ENCODE measurements around the gene ZIC2. TPM values are rescaled to one million over a fixed set of nuclear protein-coding genes. Genes with fewer than 3 reads are reported as not detected.
A peak's percentile ranks its signal among the peaks of the same experiment; 100 is the strongest.

The ZIC2 gene
- total RNA-seq, 6 donors from 2014 or later, result 0.69 to 0.84 TPM; not detected in 4

GRCh38 chr13:99955107-99955746, 26.4 kb upstream of the ZIC2 start:
- Histone ChIP-seq H3K27ac (peak overlapping the region in 1 of 4 donors; percentile 7), H3K4me3 (peak overlapping the region in 3 of 4 donors; percentile 15 to 44 (median 22)), H3K9me3 (no peaks in the 10 kb centered on the region), H3K36me3 (no peaks in the 10 kb centered on the region), H3K27me3 (peaks cover 0 to 49% (median 24%) of the 10 kb centered on the region in 4 donors), H3K4me1 (peaks cover 22 to 36% (median 32%) of the 10 kb centered on the region in 4 donors)
- ATAC-seq (ENCODE audit: low FRiP score in 2 of 2) (no peak), DNase-seq (peak in 1 of 2 donors; percentile 64)
- TF ChIP-seq EP300 (IDR thresholded peaks at IDR 0.05) (no peak), CTCF (IDR thresholded peaks at IDR 0.05) (no peak), POLR2A (IDR thresholded peaks at IDR 0.05) (no peak), POLR2AphosphoS5 (IDR thresholded peaks at IDR 0.05) (no peak)
- WGBS, 2 donors, result 56 to 58% methylated on average over 20 to 21 of the region's 21 CpGs

GRCh38 chr13:99955747-99956472, 25.7 kb upstream of the ZIC2 start:
- H3K4me3 ChIP-seq, result peak overlapping the region in 3 of 4 donors; percentile 15 to 44 (median 22)
- peak in 1 of 2 donors; percentile 75 for DNase-seq
- 3 to 11% methylated on average over 38 to 43 of the region's 57 CpGs for WGBS, 2 donors

GRCh38 chr13:99956473-99957349, 24.9 kb upstream of the ZIC2 start:
- WGBS, 2 donors, result 3 to 4% methylated on average over 29 to 34 of the region's 68 CpGs
- peak in 1 of 2 donors; percentile 13 for ATAC-seq (ENCODE audit: low FRiP score in 2 of 2)

More at GRCh38 chr13:99955747-99956472, 25.7 kb upstream of the ZIC2 start:
- Histone ChIP-seq H3K27me3 (peaks cover 0 to 52% (median 26%) of the 10 kb centered on the region in 4 donors), H3K36me3 (no peaks in the 10 kb centered on the region), H3K4me1 (peaks cover 23 to 36% (median 33%) of the 10 kb centered on the region in 4 donors), H3K27ac (no peak overlapping the region), H3K9me3 (no peaks in the 10 kb centered on the region)
- TF ChIP-seq POLR2AphosphoS5 (IDR thresholded peaks at IDR 0.05) (no peak), POLR2A (IDR thresholded peaks at IDR 0.05) (no peak), EP300 (IDR thresholded peaks at IDR 0.05) (no peak)
- ATAC-seq (ENCODE audit: low FRiP score in 2 of 2), result peak in 1 of 2 donors; percentile 58

GRCh38 chr13:99958406-99959126, 23.0 kb upstream of the ZIC2 start:
- H3K4me1 ChIP-seq, result peaks cover 23 to 36% (median 31%) of the 10 kb centered on the region in 4 donors
- ATAC-seq (ENCODE audit: low FRiP score in 2 of 2) (no peak), DNase-seq (no peak)
- H3K27me3 ChIP-seq, result peaks cover 0 to 53% (median 26%) of the 10 kb centered on the region in 4 donors
- 32 to 35% methylated on average over 35 of the region's 35 CpGs for WGBS, 2 donors
- H3K36me3 ChIP-seq, result no peaks in the 10 kb centered on the region
- H3K9me3 ChIP-seq, result no peaks in the 10 kb centered on the region
- TF ChIP-seq CTCF (IDR thresholded peaks at IDR 0.05) (no peak), POLR2AphosphoS5 (IDR thresholded peaks at IDR 0.05) (no peak), EP300 (IDR thresholded peaks at IDR 0.05) (no peak), POLR2A (IDR thresholded peaks at IDR 0.05) (no peak)
- no peak overlapping the region for H3K27ac ChIP-seq
- no peak overlapping the region for H3K4me3 ChIP-seq

More at GRCh38 chr13:99956473-99957349, 24.9 kb upstream of the ZIC2 start:
- H3K27ac ChIP-seq, result no peak overlapping the region
- H3K9me3 ChIP-seq, result no peaks in the 10 kb centered on the region
- peaks cover 23 to 36% (median 33%) of the 10 kb centered on the region in 4 donors for H3K4me1 ChIP-seq
- no peaks in the 10 kb centered on the region for H3K36me3 ChIP-seq
- peak in 1 of 2 donors; percentile 84 for DNase-seq
- H3K4me3 ChIP-seq, result peak overlapping the region in 3 of 4 donors; percentile 15 to 44 (median 22)
- TF ChIP-seq POLR2AphosphoS5 (IDR thresholded peaks at IDR 0.05) (no peak), POLR2A (IDR thresholded peaks at IDR 0.05) (no peak), CTCF (IDR thresholded peaks at IDR 0.05) (peak in 1 of 6 experiments; percentile 8), EP300 (IDR thresholded peaks at IDR 0.05) (no peak)
- H3K27me3 ChIP-seq, result peaks cover 0 to 53% (median 26%) of the 10 kb centered on the region in 4 donors
